ENCODE results near the gene PI4KB.

PI4KB gene

DNA sequence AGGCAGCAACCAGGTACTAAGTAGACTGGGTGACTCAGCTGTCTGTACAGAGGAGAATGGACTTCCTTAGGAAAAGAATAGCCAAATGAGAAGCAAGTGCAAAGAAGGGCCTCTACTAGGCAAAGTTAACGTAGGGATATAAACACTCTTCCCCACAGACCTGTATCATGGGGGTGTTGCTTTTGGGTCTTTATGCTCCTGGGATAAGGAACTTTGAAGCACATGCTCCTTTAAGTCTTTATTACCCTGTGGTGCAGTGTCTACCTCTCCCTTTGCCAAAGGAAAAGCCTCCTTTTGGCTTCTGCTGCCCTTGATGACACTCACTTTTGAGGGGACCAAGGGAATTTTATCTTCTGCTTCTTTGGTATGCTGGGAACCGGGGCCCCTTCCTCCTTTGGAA, 14.8 kb upstream of the PI4KB start:
- no peak overlapping the region for H3K4me3 ChIP-seq (ENCODE audit: low read depth, low read length)
- H3K27ac ChIP-seq, result no peak overlapping the region
- in situ Hi-C loops (cut with HindIII; ENCODE audit: low pct_ligation_motif_present, low sequenced_read_pairs), result no loop called here
- TF ChIP-seq, protein P1, sequence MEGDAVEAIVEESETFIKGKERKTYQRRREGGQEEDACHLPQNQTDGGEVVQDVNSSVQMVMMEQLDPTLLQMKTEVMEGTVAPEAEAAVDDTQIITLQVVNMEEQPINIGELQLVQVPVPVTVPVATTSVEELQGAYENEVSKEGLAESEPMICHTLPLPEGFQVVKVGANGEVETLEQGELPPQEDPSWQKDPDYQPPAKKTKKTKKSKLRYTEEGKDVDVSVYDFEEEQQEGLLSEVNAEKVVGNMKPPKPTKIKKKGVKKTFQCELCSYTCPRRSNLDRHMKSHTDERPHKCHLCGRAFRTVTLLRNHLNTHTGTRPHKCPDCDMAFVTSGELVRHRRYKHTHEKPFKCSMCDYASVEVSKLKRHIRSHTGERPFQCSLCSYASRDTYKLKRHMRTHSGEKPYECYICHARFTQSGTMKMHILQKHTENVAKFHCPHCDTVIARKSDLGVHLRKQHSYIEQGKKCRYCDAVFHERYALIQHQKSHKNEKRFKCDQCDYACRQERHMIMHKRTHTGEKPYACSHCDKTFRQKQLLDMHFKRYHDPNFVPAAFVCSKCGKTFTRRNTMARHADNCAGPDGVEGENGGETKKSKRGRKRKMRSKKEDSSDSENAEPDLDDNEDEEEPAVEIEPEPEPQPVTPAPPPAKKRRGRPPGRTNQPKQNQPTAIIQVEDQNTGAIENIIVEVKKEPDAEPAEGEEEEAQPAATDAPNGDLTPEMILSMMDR (IDR thresholded peaks at IDR 0.05; ENCODE audit: low read depth, low read length, missing control alignments), result no peak
- H3K36me3 ChIP-seq (replicated peaks), result peaks cover 23% of the 10 kb centered on the region
- DNase-seq, result no peak
- H3K27me3 ChIP-seq (replicated peaks), result no peaks in the 10 kb centered on the region

DNA sequence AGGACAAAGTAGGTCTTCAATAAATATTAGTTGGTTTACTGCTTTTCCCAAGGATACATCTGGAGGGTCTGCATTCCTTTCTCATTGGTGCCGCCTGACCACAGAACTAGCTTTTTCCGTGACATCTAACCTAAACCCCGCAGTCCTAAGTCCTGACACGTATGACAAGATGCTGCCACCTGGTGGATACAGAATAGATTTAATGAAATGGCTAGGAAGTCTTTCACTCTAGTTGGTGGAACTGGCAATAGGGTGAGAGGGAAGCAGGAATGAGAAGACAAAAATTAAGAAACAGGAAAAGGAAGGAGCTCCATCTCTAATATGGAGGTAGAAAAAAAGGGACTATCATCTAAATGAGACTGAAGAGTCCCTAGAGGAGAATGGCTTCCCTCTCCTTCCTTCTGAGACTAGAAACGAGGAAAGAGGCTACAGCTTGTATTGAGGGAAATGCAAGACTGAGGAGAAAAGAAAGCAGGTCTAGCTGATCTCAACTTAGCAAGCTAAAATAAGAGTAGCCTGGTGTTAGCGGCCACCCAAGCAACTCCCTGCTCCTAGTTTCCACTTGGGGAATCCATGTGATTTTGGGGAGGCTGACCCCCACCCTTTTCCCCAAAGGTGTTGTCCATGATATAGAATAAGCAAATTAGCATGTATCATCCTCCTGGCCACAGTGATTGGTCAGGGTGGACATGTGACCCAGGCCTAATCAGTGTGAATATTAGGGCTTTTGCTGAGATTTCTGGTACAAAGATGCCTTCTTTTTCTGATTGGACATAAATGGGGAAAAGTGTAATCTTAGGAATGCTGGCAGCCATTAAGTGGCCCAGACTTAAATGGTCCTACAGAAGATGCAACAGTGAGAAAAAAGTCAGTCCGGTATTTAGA, 13.9 kb upstream of the PI4KB start:
- H3K4me3 ChIP-seq (ENCODE audit: low read depth, low read length), result no peak overlapping the region
- no peaks in the 10 kb centered on the region for H3K27me3 ChIP-seq (replicated peaks)
- in situ Hi-C loops (cut with HindIII; ENCODE audit: low pct_ligation_motif_present, low sequenced_read_pairs), result no loop called here
- TF ChIP-seq, protein P1 (IDR thresholded peaks at IDR 0.05; ENCODE audit: low read depth, low read length, missing control alignments), result peak; percentile 68
- H3K27ac ChIP-seq, result no peak overlapping the region
- DNase-seq, result peak; percentile 67
- peaks cover 23% of the 10 kb centered on the region for H3K36me3 ChIP-seq (replicated peaks)

DNA sequence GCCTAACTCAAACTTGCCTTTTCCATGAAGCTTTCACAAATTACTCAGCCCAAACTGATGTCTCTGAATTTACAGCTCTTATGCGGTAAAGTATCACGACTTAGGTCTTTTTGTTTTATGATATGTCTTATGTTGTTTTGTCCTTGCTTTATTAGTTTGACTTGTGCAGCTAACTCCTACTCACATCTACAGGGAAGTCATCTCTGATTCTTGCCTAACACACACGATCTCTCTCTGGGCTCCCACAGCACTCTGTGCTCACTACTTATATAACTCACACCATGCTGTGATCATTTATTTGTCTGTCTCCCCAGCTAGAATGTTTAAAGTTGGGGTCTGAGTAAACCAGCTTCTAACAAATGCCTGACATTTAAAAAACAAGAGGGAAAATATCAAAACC, 9.3 kb upstream of the PI4KB start:
- in situ Hi-C loops (cut with HindIII; ENCODE audit: low pct_ligation_motif_present, low sequenced_read_pairs), result no loop called here
- Histone ChIP-seq H3K36me3 (replicated peaks) (no peaks in the 10 kb centered on the region), H3K27me3 (replicated peaks) (no peaks in the 10 kb centered on the region), H3K4me3 (ENCODE audit: low read depth, low read length) (no peak overlapping the region), H3K27ac (no peak overlapping the region)
- TF ChIP-seq, protein P1 (IDR thresholded peaks at IDR 0.05; ENCODE audit: low read depth, low read length, missing control alignments), result no peak
- DNase-seq, result no peak

DNA sequence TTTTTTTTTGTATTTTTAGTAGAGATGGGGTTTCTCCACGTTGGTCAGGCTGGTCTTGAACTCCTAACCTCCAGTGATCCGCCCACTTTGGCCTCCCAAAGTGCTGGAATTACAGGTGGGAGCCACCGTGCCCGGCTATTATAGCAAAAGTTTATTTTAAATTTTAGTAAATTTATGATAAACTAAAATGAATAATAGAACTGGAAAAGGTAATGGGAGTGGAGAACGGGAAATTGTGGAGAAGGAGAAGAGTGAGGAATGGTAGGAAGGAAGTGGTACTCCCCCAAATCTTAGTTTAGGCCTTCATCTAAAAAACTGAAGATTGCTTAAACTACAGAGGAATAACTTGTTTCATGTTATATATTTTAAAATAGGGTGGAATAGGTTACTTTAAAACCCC, 7.6 kb upstream of the PI4KB start:
- Histone ChIP-seq H3K27ac (no peak overlapping the region), H3K36me3 (replicated peaks) (no peaks in the 10 kb centered on the region), H3K4me3 (ENCODE audit: low read depth, low read length) (no peak overlapping the region), H3K27me3 (replicated peaks) (no peaks in the 10 kb centered on the region)
- in situ Hi-C loops (cut with HindIII; ENCODE audit: low pct_ligation_motif_present, low sequenced_read_pairs), result no loop called here
- TF ChIP-seq, protein P1 (IDR thresholded peaks at IDR 0.05; ENCODE audit: low read depth, low read length, missing control alignments), result no peak
- no peak for DNase-seq

DNA sequence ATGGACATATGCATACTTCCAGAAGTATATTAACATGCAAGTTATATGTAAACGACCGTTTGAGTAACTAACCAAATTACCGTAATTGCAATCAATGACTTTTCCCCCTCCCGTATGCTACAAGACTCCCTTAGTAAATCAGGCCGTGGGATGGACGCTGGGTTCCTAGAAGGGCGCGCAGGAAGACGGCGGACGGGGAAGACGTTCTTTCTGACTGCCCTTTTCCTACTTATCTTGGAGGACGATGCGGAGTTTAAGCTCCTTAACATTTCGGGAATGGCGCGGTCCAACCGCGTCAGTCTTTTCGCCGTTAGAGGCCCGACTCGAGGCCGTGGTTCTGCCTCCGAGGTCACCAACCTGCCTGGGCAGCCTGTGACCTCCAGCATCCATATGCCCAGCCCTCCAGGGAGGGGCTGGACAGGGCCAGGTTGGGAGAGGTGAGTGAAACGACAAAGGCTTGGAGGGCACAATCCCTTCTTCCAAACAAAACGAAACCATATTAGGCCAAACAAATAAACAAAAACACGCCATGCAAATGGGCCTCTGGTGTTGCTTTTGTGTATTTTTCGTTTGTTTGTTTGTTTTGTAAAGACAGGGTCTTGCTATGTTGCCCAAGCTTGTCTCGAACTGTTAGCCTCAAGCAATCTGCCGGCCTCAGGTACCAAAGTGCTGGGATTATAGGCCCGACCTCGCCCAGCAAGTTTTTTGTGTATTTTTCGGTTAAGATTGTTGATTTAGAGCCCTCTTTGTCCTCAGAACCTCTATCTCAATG, 873 bp upstream of the PI4KB start:
- H3K27ac ChIP-seq, result peak overlapping the region; percentile 97
- DNase-seq, result no peak
- peaks cover 12% of the 10 kb centered on the region for H3K36me3 ChIP-seq (replicated peaks)
- no peaks in the 10 kb centered on the region for H3K27me3 ChIP-seq (replicated peaks)
- peak overlapping the region; percentile 85 for H3K4me3 ChIP-seq (ENCODE audit: low read depth, low read length)
- TF ChIP-seq, protein P1 (IDR thresholded peaks at IDR 0.05; ENCODE audit: low read depth, low read length, missing control alignments), result no peak
- in situ Hi-C loops (cut with HindIII; ENCODE audit: low pct_ligation_motif_present, low sequenced_read_pairs), result no loop called here

Measured in brain microvascular endothelial cell (primary cell).